Activated CD4-positive, alpha-beta T cell treated with anti-CD3 and anti-CD28 coated beads, Interleukin-2, amount 50 U/mL, for 4 hours (primary cell): ENCODE results near the gene KIAA1217.
"Not testable (repeated sequence)": the region's sequence is repeated elsewhere in the genome, so short reads cannot be mapped to it uniquely, and the experiment has no call there.

ENCODE experiments used
- DNase-seq, 2 experiments: peaks; one replicate each; pipeline ENCODE4 v3.0.0-alpha.2; 2020

KIAA1217 gene

GRCh38 chr10:24476913-24477701 is 268.2 kb downstream of the KIAA1217 start:
- no peak for DNase-seq

GRCh38 chr10:24477915-24478314 is 269.0 kb downstream of the KIAA1217 start:
- no peak for DNase-seq

GRCh38 chr10:24479806-24480205 is 270.9 kb downstream of the KIAA1217 start:
- DNase-seq, result no peak

- DNase-seq, result no peak
These were observed 271.5 kb downstream of the KIAA1217 start for GRCh38 chr10:24480447-24480846.

GRCh38 chr10:24481241-24481640 is 272.3 kb downstream of the KIAA1217 start:
- no peak for DNase-seq

- not testable (repeated sequence) for DNase-seq
These were observed 273.8 kb downstream of the KIAA1217 start for GRCh38 chr10:24482713-24483112.

- no peak for DNase-seq
These were observed 274.8 kb downstream of the KIAA1217 start for GRCh38 chr10:24483701-24484100.

GRCh38 chr10:24484771-24485170 is 275.8 kb downstream of the KIAA1217 start:
- no peak for DNase-seq

- DNase-seq, result no peak
These were observed 276.4 kb downstream of the KIAA1217 start for GRCh38 chr10:24485304-24485703.

GRCh38 chr10:24488631-24489030 is 279.7 kb downstream of the KIAA1217 start:
- no peak for DNase-seq

GRCh38 chr10:24493165-24493564 is 284.2 kb downstream of the KIAA1217 start:
- no peak for DNase-seq

GRCh38 chr10:24494236-24494635 is 285.3 kb downstream of the KIAA1217 start:
- DNase-seq, result no peak

- DNase-seq, result no peak
These were observed 285.8 kb downstream of the KIAA1217 start for GRCh38 chr10:24494777-24495176.

GRCh38 chr10:24495666-24496460 is 286.9 kb downstream of the KIAA1217 start:
- DNase-seq, result no peak

- no peak for DNase-seq
These were observed 288.0 kb downstream of the KIAA1217 start for GRCh38 chr10:24496906-24497305.

GRCh38 chr10:24501056-24501711 is 292.2 kb downstream of the KIAA1217 start:
- no peak for DNase-seq

GRCh38 chr10:24502006-24502405 is 293.1 kb downstream of the KIAA1217 start:
- DNase-seq, result no peak

- DNase-seq, result no peak
These were observed 294.0 kb downstream of the KIAA1217 start for GRCh38 chr10:24502801-24503460.

GRCh38 chr10:24503461-24504320 is 294.8 kb downstream of the KIAA1217 start:
- DNase-seq, result no peak

- DNase-seq, result no peak
These were observed 296.8 kb downstream of the KIAA1217 start for GRCh38 chr10:24505759-24506158.

- no peak for DNase-seq
These were observed 304.2 kb downstream of the KIAA1217 start for GRCh38 chr10:24513155-24513554.

- no peak for DNase-seq
These were observed 306.5 kb downstream of the KIAA1217 start for GRCh38 chr10:24515481-24515880.
